ENCODE measurements around the gene GBP1. TPM values are rescaled to one million over a fixed set of nuclear protein-coding genes. Genes with fewer than 3 reads are reported as not detected.

Gene GBP1
- total and polyA plus RNA-seq, 2 donors (not counting 1 experiment from before 2014, with no cell fraction given) = 4.7 to 9.4 TPM

- no peak overlapping the region for H3K9ac ChIP-seq (ENCODE audit: low read length)
- H2AFZ ChIP-seq (ENCODE audit: insufficient read depth, low read depth, low read length, poor library complexity, severe bottlenecking) = no peak overlapping the region
- H3K79me2 ChIP-seq (ENCODE audit: control insufficient read depth, insufficient read depth, low read length) = no peaks in the 10 kb centered on the region
- ATAC-seq (ENCODE audit: low read depth) (no peak), DNase-seq (no peak)
- peaks cover 0 to 3% (median 0%) of the 10 kb centered on the region in 3 donors for H3K9me3 ChIP-seq (ENCODE audit: control extremely low read depth in 1 of 3, control insufficient read depth in 2 of 3, insufficient read depth in 1 of 3, low read length in 2 of 3)
- Mint-ChIP-seq H3K4me3 (no peak overlapping the region), H3K27ac (no peak overlapping the region), H3K27me3 (peaks cover 6% of the 10 kb centered on the region), H3K4me1 (no peaks in the 10 kb centered on the region), H3K9me3 (ENCODE audit: insufficient read depth) (peaks cover 4% of the 10 kb centered on the region)
- H3K27me3 ChIP-seq (replicated peaks in 1 of 4; ENCODE audit: control extremely low read depth in 1 of 4, control insufficient read depth in 3 of 4, insufficient read depth in 4 of 4, low read length in 3 of 4) = no peaks in the 10 kb centered on the region
- no peak overlapping the region for H3K27ac ChIP-seq (ENCODE audit: low read length in 2 of 2)
- H3K36me3 ChIP-seq (replicated peaks in 1 of 2; ENCODE audit: control extremely low read depth in 1 of 2, control insufficient read depth in 1 of 2, extremely low read depth in 1 of 2, insufficient read depth in 2 of 2, low read length in 1 of 2) = peaks cover 1 to 5% of the 10 kb centered on the region in 2 experiments
- no peaks in the 10 kb centered on the region for H3K4me1 ChIP-seq (ENCODE audit: control insufficient read depth in 2 of 2, insufficient read depth in 2 of 2, low read length in 2 of 2)
- CTCF ChIA-PET = no interaction called here
- POLR2A ChIA-PET = no interaction called here
- no peak for TF ChIP-seq CTCF (IDR thresholded peaks at IDR 0.05)
- TF ChIP-seq EZH2 (IDR thresholded peaks at IDR 0.05; ENCODE audit: borderline replicate concordance, insufficient read depth, low read depth, low read length, poor library complexity, severe bottlenecking) = no peak
- intact Hi-C loops (cut with micrococcal nuclease) = no loop called here
- no peak overlapping the region for H3K4me3 ChIP-seq (ENCODE audit: control extremely low read depth in 1 of 5, extremely low read depth in 1 of 5, insufficient read depth in 1 of 5, low read depth in 2 of 5, low read length in 4 of 5)
- no peaks in the 10 kb centered on the region for H4K20me1 ChIP-seq (ENCODE audit: control insufficient read depth, insufficient read depth, low read length, poor library complexity, severe bottlenecking)
- no peak overlapping the region for H3K4me2 ChIP-seq (replicated peaks; ENCODE audit: low read depth, low read length, poor library complexity, severe bottlenecking)
Measured at GRCh38 chr1:89102021-89102420, 37.0 kb upstream of the GBP1 start.

- Histone ChIP-seq H3K79me2 (ENCODE audit: control insufficient read depth, insufficient read depth, low read length) (no peaks in the 10 kb centered on the region), H3K4me2 (replicated peaks; ENCODE audit: low read depth, low read length, poor library complexity, severe bottlenecking) (no peak overlapping the region), H4K20me1 (ENCODE audit: control insufficient read depth, insufficient read depth, low read length, poor library complexity, severe bottlenecking) (no peaks in the 10 kb centered on the region), H3K9ac (ENCODE audit: low read length) (no peak overlapping the region), H2AFZ (ENCODE audit: insufficient read depth, low read depth, low read length, poor library complexity, severe bottlenecking) (no peak overlapping the region), H3K4me1 (ENCODE audit: control insufficient read depth in 2 of 2, insufficient read depth in 2 of 2, low read length in 2 of 2) (no peaks in the 10 kb centered on the region), H3K4me3 (ENCODE audit: control extremely low read depth in 1 of 5, extremely low read depth in 1 of 5, insufficient read depth in 1 of 5, low read depth in 2 of 5, low read length in 4 of 5) (no peak overlapping the region), H3K27me3 (replicated peaks in 1 of 4; ENCODE audit: control extremely low read depth in 1 of 4, control insufficient read depth in 3 of 4, insufficient read depth in 4 of 4, low read length in 3 of 4) (no peaks in the 10 kb centered on the region), H3K27ac (ENCODE audit: low read length in 2 of 2) (no peak overlapping the region), H3K9me3 (ENCODE audit: control extremely low read depth in 1 of 3, control insufficient read depth in 2 of 3, insufficient read depth in 1 of 3, low read length in 2 of 3) (peaks cover 1 to 4% (median 3%) of the 10 kb centered on the region in 3 donors), H3K36me3 (replicated peaks in 1 of 2; ENCODE audit: control extremely low read depth in 1 of 2, control insufficient read depth in 1 of 2, extremely low read depth in 1 of 2, insufficient read depth in 2 of 2, low read length in 1 of 2) (peaks cover 0 to 4% of the 10 kb centered on the region in 2 experiments)
- ChIA-PET POLR2A (no interaction called here), CTCF (interaction anchor here (1.3 kb wide), 1 partner anchor 10 kb away, joined by 3 read pairs; no protein-coding TSS in a partner anchor)
- Mint-ChIP-seq H3K4me3 (no peak overlapping the region), H3K27ac (no peak overlapping the region), H3K27me3 (peaks cover 6% of the 10 kb centered on the region), H3K4me1 (no peaks in the 10 kb centered on the region), H3K9me3 (ENCODE audit: insufficient read depth) (peaks cover 6% of the 10 kb centered on the region)
- 100% methylated on average over 3 of the region's 3 CpGs for WGBS (ENCODE audit: insufficient coverage)
- ATAC-seq (ENCODE audit: low read depth) (no peak), DNase-seq (no peak)
- TF ChIP-seq CTCF (IDR thresholded peaks at IDR 0.05) (no peak), EZH2 (IDR thresholded peaks at IDR 0.05; ENCODE audit: borderline replicate concordance, insufficient read depth, low read depth, low read length, poor library complexity, severe bottlenecking) (no peak)
- intact Hi-C loops (cut with micrococcal nuclease) = no loop called here
Measured at GRCh38 chr1:89100412-89100811, 35.4 kb upstream of the GBP1 start.
